Heart right ventricle (tissue), 16 donors: ENCODE results near the gene GRIN2C. TPM values are rescaled to one million over a fixed set of nuclear protein-coding genes. Genes with fewer than 3 reads are reported as not detected.
A peak's percentile ranks its signal among the peaks of the same experiment; 100 is the strongest.

Experiments
- ATAC-seq, 8 donors: fragments of 200-7000 bp; cut with Tn5 transposase; one replicate each; pipeline ENCODE4 v1.9.1; 2020; ENCODE audit warnings: mild to moderate bottlenecking in 8 of 8, moderate library complexity in 8 of 8, moderate number of reproducible peaks in 1 of 8
- DNase-seq, 2 donors: peaks; one replicate each; pipeline ENCODE4 v3.0.0-alpha.2; 2020
- H3K27ac ChIP-seq, 10 donors: fragments of 200-600 bp; sonication (generic) in 2 of 10; one replicate each; pipeline versions ENCODE4 v1.5.0 to v1.8.0; 2020 to 2022; ENCODE audit warnings: mild to moderate bottlenecking in 3 of 10
- H3K27me3 ChIP-seq, 7 donors: fragments of 200-600 bp; one replicate each; pipeline ENCODE4 v1.8.0; 2021 to 2022; ENCODE audit warnings: mild to moderate bottlenecking in 2 of 7
- H3K36me3 ChIP-seq, 9 donors: fragments of 200-600 bp; sonication (generic) in 1 of 9; one replicate each; pipeline versions ENCODE4 v1.5.0 to v1.8.0; 2020 to 2022; ENCODE audit warnings: mild to moderate bottlenecking in 2 of 9
- H3K4me1 ChIP-seq, 9 donors: fragments of 200-600 bp; sonication (generic) in 1 of 9; one replicate each; pipeline versions ENCODE4 v1.5.0 to v1.8.0; 2020 to 2022; ENCODE audit warnings: mild to moderate bottlenecking in 4 of 9
- H3K4me3 ChIP-seq, 10 donors: fragments of 200-600 bp; sonication (generic) in 2 of 10; one replicate each; pipeline versions ENCODE4 v1.5.0 to v1.8.0; 2020 to 2022; ENCODE audit warnings: mild to moderate bottlenecking in 7 of 10, moderate library complexity in 2 of 10
- H3K9me3 ChIP-seq, 11 donors: fragments of 200-600 bp in 10 of 11; sonication (generic) in 2 of 11; one replicate each; pipeline versions ENCODE4 v1.5.0 to v1.8.0; 2013 to 2022; ENCODE audit warnings: mild to moderate bottlenecking in 2 of 11, control low read depth in 1 of 11, moderate library complexity in 1 of 11
- CTCF ChIP-seq, 9 donors: fragments of 200-600 bp; sonication (generic) in 2 of 9; IDR thresholded peaks; one replicate each; pipeline versions ENCODE4 v1.5.0 to v1.8.0; 2021 to 2022; ENCODE audit warnings: antibody characterized with exemption in 9 of 9, mild to moderate bottlenecking in 5 of 9, moderate library complexity in 1 of 9
- WGBS, 2 donors: extraction: QIAGEN DNeasy Blood & Tissue Kit; methylation state at CpG; one replicate each; pipeline ENCODE4 v1.1.7; 2013; ENCODE audit warnings: inconsistent platforms in 1 of 2; 5-methylcytosine and 5-hydroxymethylcytosine counted together
- intact Hi-C, 10 donors: fragments of 100-400 bp; cut with DNase I; formaldehyde crosslinking; loops; one replicate each; pipeline versions ENCODE4 v1.11.1 to v1.14.2; 2022
- polyA plus RNA-seq, 2 donors: library from polyadenylated mRNA; stranded (reverse); fragments of 200-250 nt; gene quantifications; one replicate each; pipeline ENCODE4 v1.2.3, GENCODE V29; 2013
- total RNA-seq, 10 donors: library from RNA; stranded (reverse); fragmentation: NEBNext Ultra II Directional in 3 of 10; extraction: Animal tissue kit (Norgen Biotek cat#: 25700) in 3 of 10; gene quantifications; one replicate each; pipeline versions ENCODE4 v1.2.1 to v1.2.4, GENCODE V29; 2021 to 2023
- donor health status: Arrhythmogenic right ventricular cardiomyopathy.
- donor health status: ischemic (EF 13 %, LVEDD 7.1; RV severe dilation, severe dysfunction).
- donor health status: healthy with polysubstance abuse.
- donor health status: DM: no; HTN: yes; CAD: no.
- donor health status: DM: no; HTN: no; CAD: no.
- donor health status: ischemic (EF 25% LVEDD 6.9; RV normal size, moderate dysfunction).
- donor health status: ischemic (EF 25% LVEDD 5.7; RV mildly dilated, moderate dysfunction).
- donor health status: healthy.
- donor health status: DM: yes; HTN: yes; CAD: no.
- donor health status: Ischemic cardiomyopathy.
- donor health status: ischemic (EF 35%, LVEDD 5.7; RV mildly dilated, moderate dysfunction).
- donor health status: nonischemic (EF 11% LVEDD 7.7; RV severe dilation, severe dysfunction).
- donor health status: DM: yes; HTN: yes; CAD: no.
- donor health status: PGD.
- donor health status: ischemic (EF 29% LVEDD 5.4; RV normal size, mild dysfunction).
- donor health status: nonischemic (EF 23%, LVEDD 6.1; RV moderate dilation, normal function).

GRIN2C gene
- total and polyA plus RNA-seq, 12 donors, result 0.13 to 0.66 (median 0.31) TPM

- DNase-seq (no peak), ATAC-seq (no peak)
- intact Hi-C loops, result no loop called here
- H3K4me1 ChIP-seq, result peaks cover 0 to 23% (median 5%) of the 10 kb centered on the region in 9 donors
- 97% methylated on average over 16 of the region's 16 CpGs for WGBS, 2 donors
- no peaks in the 10 kb centered on the region for H3K27me3 ChIP-seq
- no peak overlapping the region for H3K4me3 ChIP-seq
- no peaks in the 10 kb centered on the region for H3K9me3 ChIP-seq
- TF ChIP-seq CTCF (IDR thresholded peaks at IDR 0.05), result no peak
- H3K36me3 ChIP-seq, result peaks cover 0 to 65% (median 0%) of the 10 kb centered on the region in 9 donors
- no peak overlapping the region for H3K27ac ChIP-seq
These were observed 39.8 kb downstream of the GRIN2C start for GRCh38 chr17:74819801-74820436.

- H3K4me3 ChIP-seq, result no peak overlapping the region
- H3K27ac ChIP-seq, result no peak overlapping the region
- H3K4me1 ChIP-seq, result peaks cover 0 to 31% (median 12%) of the 10 kb centered on the region in 9 donors
- ATAC-seq (no peak), DNase-seq (no peak)
- peaks cover 0 to 56% (median 0%) of the 10 kb centered on the region in 9 donors for H3K36me3 ChIP-seq
- no peak for TF ChIP-seq CTCF (IDR thresholded peaks at IDR 0.05)
- WGBS, 2 donors, result 91 to 95% methylated on average over 16 of the region's 16 CpGs
- intact Hi-C loops, result no loop called here
- no peaks in the 10 kb centered on the region for H3K27me3 ChIP-seq
- no peaks in the 10 kb centered on the region for H3K9me3 ChIP-seq
These were observed 41.3 kb downstream of the GRIN2C start for GRCh38 chr17:74818291-74818938.

- Histone ChIP-seq H3K4me1 (peaks cover 0 to 33% (median 13%) of the 10 kb centered on the region in 9 donors), H3K27me3 (no peaks in the 10 kb centered on the region), H3K4me3 (no peak overlapping the region), H3K27ac (no peak overlapping the region), H3K36me3 (peaks cover 0 to 54% (median 0%) of the 10 kb centered on the region in 9 donors), H3K9me3 (no peaks in the 10 kb centered on the region)
- intact Hi-C loops, result no loop called here
- DNase-seq (no peak), ATAC-seq (no peak)
- WGBS, 2 donors, result 89 to 90% methylated on average over 18 of the region's 18 CpGs
- TF ChIP-seq CTCF (IDR thresholded peaks at IDR 0.05), result no peak
These were observed 42.6 kb downstream of the GRIN2C start for GRCh38 chr17:74816905-74817620.

- no peak for ATAC-seq
- H3K9me3 ChIP-seq, result no peaks in the 10 kb centered on the region
- intact Hi-C loops, result no loop called here
- peak in 3 of 9 donors; percentile 5 to 6 (median 6) for TF ChIP-seq CTCF (IDR thresholded peaks at IDR 0.05)
- H3K36me3 ChIP-seq, result peaks cover 0 to 41% (median 0%) of the 10 kb centered on the region in 9 donors
- no peak overlapping the region for H3K27ac ChIP-seq
- H3K4me3 ChIP-seq, result no peak overlapping the region
- H3K27me3 ChIP-seq, result no peaks in the 10 kb centered on the region
- no peak for DNase-seq
- H3K4me1 ChIP-seq, result peaks cover 0 to 39% (median 22%) of the 10 kb centered on the region in 9 donors
- WGBS, 2 donors, result 78 to 82% methylated on average over 15 of the region's 15 CpGs
These were observed 43.9 kb downstream of the GRIN2C start for GRCh38 chr17:74815550-74816370.
